Uterus (tissue), 4 donors: Measurements from ENCODE around the gene SRBD1. TPM values are rescaled to one million over a fixed set of nuclear protein-coding genes. Genes with fewer than 3 reads are reported as not detected.

Experiments
- DNase-seq, 2 donors: peaks; one replicate each; pipeline ENCODE4 v3.0.0-alpha.2; 2019 to 2020
- H3K27ac ChIP-seq, 2 donors: fragments of 200-600 bp; sonication (generic); 1 replicate in 1 of 2; 2 replicates in 1 of 2; pipeline ENCODE4 v1.5.1; 2016 to 2018
- H3K27me3 ChIP-seq, 2 donors: fragments of 200-600 bp; sonication (generic); one replicate each; pipeline ENCODE4 v1.5.1; 2018 to 2019; ENCODE audit warnings: control low read depth in 1 of 2
- H3K36me3 ChIP-seq, 2 donors: fragments of 200-600 bp; sonication (generic); one replicate each; pipeline ENCODE4 v1.5.1; 2019; ENCODE audit warnings: control low read depth in 1 of 2
- H3K4me1 ChIP-seq, 2 donors: fragments of 200-600 bp; sonication (generic); one replicate each; pipeline ENCODE4 v1.5.1; 2018 to 2019; ENCODE audit warnings: control low read depth in 1 of 2
- H3K4me3 ChIP-seq, 2 donors: fragments of 200-600 bp; sonication (generic); 1 replicate in 1 of 2; 2 replicates in 1 of 2; pipeline ENCODE4 v1.5.1; 2018 to 2019; ENCODE audit warnings: mild to moderate bottlenecking in 1 of 2
- H3K9me3 ChIP-seq, 2 donors: fragments of 200-600 bp; sonication (generic); one replicate each; pipeline ENCODE4 v1.5.1; 2019; ENCODE audit warnings: control low read depth in 1 of 2
- CTCF ChIP-seq, 4 experiments: fragments of 200-600 bp in 2 of 4; fragments of 450-650 bp in 2 of 4; sonication (generic) in 2 of 4; IDR thresholded peaks; one replicate each; pipeline ENCODE4 v1.5.1; 2016 to 2019; ENCODE audit warnings: antibody characterized with exemption in 4 of 4, mild to moderate bottlenecking in 2 of 4, moderate library complexity in 1 of 4
- POLR2A ChIP-seq, 2 donors: fragments of 450-650 bp; IDR thresholded peaks; one replicate each; pipeline ENCODE4 v1.6.1; 2016; ENCODE audit warnings: antibody characterized with exemption in 2 of 2, mild to moderate bottlenecking in 1 of 2, moderate library complexity in 1 of 2
- intact Hi-C: fragments of 100-400 bp; cut with DNase I; formaldehyde crosslinking; loops from one replicate; pipeline ENCODE4 v1.15.1; 2023; ENCODE audit warnings: low total_unique reads
- total RNA-seq, 4 donors: library from RNA; depleted of rRNA in 3 of 4; stranded (reverse); fragments of >200 nt in 3 of 4; gene quantifications; one replicate each; pipeline versions ENCODE4 v1.1.0 to v1.2.4, GENCODE V29; 2014 to 2023
- donor health status: DM: yes; HTN: yes; CAD: no.

SRBD1 gene
- total RNA-seq, 4 donors from 2014 or later, result 13.1 to 65.8 (median 34.0) TPM

GRCh38 chr2:45626387-45627221 is 15.5 kb upstream of the SRBD1 start:
- TF ChIP-seq CTCF (IDR thresholded peaks at IDR 0.05) (no peak), POLR2A (IDR thresholded peaks at IDR 0.05) (no peak)
- no peak overlapping the region for H3K4me3 ChIP-seq

GRCh38 chr2:45625824-45626223 is 14.8 kb upstream of the SRBD1 start:
- TF ChIP-seq POLR2A (IDR thresholded peaks at IDR 0.05), result no peak
- no peak for TF ChIP-seq CTCF (IDR thresholded peaks at IDR 0.05)
- H3K4me1 ChIP-seq, result no peaks in the 10 kb centered on the region
- intact Hi-C loops, result no loop called here
- H3K4me3 ChIP-seq, result no peak overlapping the region
- DNase-seq, result no peak
- no peaks in the 10 kb centered on the region for H3K36me3 ChIP-seq
- no peaks in the 10 kb centered on the region for H3K9me3 ChIP-seq
- no peaks in the 10 kb centered on the region for H3K27me3 ChIP-seq
- H3K27ac ChIP-seq, result no peak overlapping the region

More at GRCh38 chr2:45626387-45627221, 15.5 kb upstream of the SRBD1 start:
- Histone ChIP-seq H3K9me3 (no peaks in the 10 kb centered on the region), H3K36me3 (no peaks in the 10 kb centered on the region), H3K4me1 (no peaks in the 10 kb centered on the region), H3K27me3 (no peaks in the 10 kb centered on the region), H3K27ac (no peak overlapping the region)
- no peak for DNase-seq
- intact Hi-C loops, result no loop called here

GRCh38 chr2:45623098-45623497 is 12.0 kb upstream of the SRBD1 start:
- intact Hi-C loops, result no loop called here
- TF ChIP-seq POLR2A (IDR thresholded peaks at IDR 0.05), result no peak
- no peak for TF ChIP-seq CTCF (IDR thresholded peaks at IDR 0.05)
- Histone ChIP-seq H3K4me1 (no peaks in the 10 kb centered on the region), H3K36me3 (no peaks in the 10 kb centered on the region), H3K27me3 (no peaks in the 10 kb centered on the region), H3K9me3 (no peaks in the 10 kb centered on the region), H3K27ac (no peak overlapping the region), H3K4me3 (no peak overlapping the region)
- no peak for DNase-seq

GRCh38 chr2:45622336-45623075 is 11.4 kb upstream of the SRBD1 start:
- TF ChIP-seq CTCF (IDR thresholded peaks at IDR 0.05) (no peak), POLR2A (IDR thresholded peaks at IDR 0.05) (no peak)
- no peak overlapping the region for H3K4me3 ChIP-seq
- no peak overlapping the region for H3K27ac ChIP-seq
- no peaks in the 10 kb centered on the region for H3K36me3 ChIP-seq
- H3K27me3 ChIP-seq, result no peaks in the 10 kb centered on the region
- H3K4me1 ChIP-seq, result no peaks in the 10 kb centered on the region
- DNase-seq, result no peak
- H3K9me3 ChIP-seq, result no peaks in the 10 kb centered on the region
- intact Hi-C loops, result no loop called here

- intact Hi-C loops, result no loop called here
- Histone ChIP-seq H3K27me3 (no peaks in the 10 kb centered on the region), H3K4me3 (no peak overlapping the region), H3K27ac (no peak overlapping the region), H3K36me3 (no peaks in the 10 kb centered on the region), H3K9me3 (no peaks in the 10 kb centered on the region), H3K4me1 (no peaks in the 10 kb centered on the region)
- TF ChIP-seq CTCF (IDR thresholded peaks at IDR 0.05), result no peak
- no peak for DNase-seq
These were observed 6.4 kb upstream of the SRBD1 start for GRCh38 chr2:45617496-45617895.
